ENCODE results near the gene HEATR1. TPM values are rescaled to one million over a fixed set of nuclear protein-coding genes. Genes with fewer than 3 reads are reported as not detected.
"Not testable (repeated sequence)": the region's sequence is repeated elsewhere in the genome, so short reads cannot be mapped to it uniquely, and the experiment has no call there.

The HEATR1 gene
- total and polyA plus RNA-seq, 2 donors: 7.1 to 17.7 TPM

GRCh38 chr1:236604905-236605806 is 840 bp upstream of the HEATR1 start:
- Histone ChIP-seq H3K27me3 (ENCODE audit: control insufficient read depth in 2 of 2, insufficient read depth in 1 of 2, low read length in 1 of 2) (peaks cover 0 to 4% of the 10 kb centered on the region in 2 donors), H3K4me3 (ENCODE audit: low read length in 2 of 2) (peak overlapping the region; percentile 75 to 83), H3K27ac (ENCODE audit: low read depth in 1 of 2, low read length in 1 of 2) (peak overlapping the region in 1 of 2 donors; percentile 54), H3K9me3 (ENCODE audit: control insufficient read depth in 2 of 2, insufficient read depth in 1 of 2, low read length in 1 of 2) (no peaks in the 10 kb centered on the region), H3K4me1 (ENCODE audit: control insufficient read depth in 2 of 2, insufficient read depth in 2 of 2, low read length in 2 of 2) (peaks cover 6 to 10% of the 10 kb centered on the region in 2 donors), H3K36me3 (ENCODE audit: control insufficient read depth in 2 of 2, insufficient read depth in 2 of 2, low read length in 1 of 2) (peaks cover 0 to 4% of the 10 kb centered on the region in 2 donors)
- WGBS: 74% methylated on average over 34 of the region's 34 CpGs
- DNase-seq (ENCODE audit: low read depth in 6 of 9, low spot score in 9 of 9): no peak

GRCh38 chr1:236602171-236602570 is 2.1 kb downstream of the HEATR1 start:
- Histone ChIP-seq H3K36me3 (ENCODE audit: control insufficient read depth in 2 of 2, insufficient read depth in 2 of 2, low read length in 1 of 2) (peaks cover 0 to 6% of the 10 kb centered on the region in 2 donors), H3K27ac (ENCODE audit: low read depth in 1 of 2, low read length in 1 of 2) (no peak overlapping the region), H3K9me3 (ENCODE audit: control insufficient read depth in 2 of 2, insufficient read depth in 1 of 2, low read length in 1 of 2) (no peaks in the 10 kb centered on the region), H3K4me3 (ENCODE audit: low read length in 2 of 2) (no peak overlapping the region), H3K4me1 (ENCODE audit: control insufficient read depth in 2 of 2, insufficient read depth in 2 of 2, low read length in 2 of 2) (peaks cover 6 to 10% of the 10 kb centered on the region in 2 donors), H3K27me3 (ENCODE audit: control insufficient read depth in 2 of 2, insufficient read depth in 1 of 2, low read length in 1 of 2) (no peaks in the 10 kb centered on the region)
- no peak for DNase-seq (ENCODE audit: low read depth in 6 of 9, low spot score in 9 of 9)

DNA sequence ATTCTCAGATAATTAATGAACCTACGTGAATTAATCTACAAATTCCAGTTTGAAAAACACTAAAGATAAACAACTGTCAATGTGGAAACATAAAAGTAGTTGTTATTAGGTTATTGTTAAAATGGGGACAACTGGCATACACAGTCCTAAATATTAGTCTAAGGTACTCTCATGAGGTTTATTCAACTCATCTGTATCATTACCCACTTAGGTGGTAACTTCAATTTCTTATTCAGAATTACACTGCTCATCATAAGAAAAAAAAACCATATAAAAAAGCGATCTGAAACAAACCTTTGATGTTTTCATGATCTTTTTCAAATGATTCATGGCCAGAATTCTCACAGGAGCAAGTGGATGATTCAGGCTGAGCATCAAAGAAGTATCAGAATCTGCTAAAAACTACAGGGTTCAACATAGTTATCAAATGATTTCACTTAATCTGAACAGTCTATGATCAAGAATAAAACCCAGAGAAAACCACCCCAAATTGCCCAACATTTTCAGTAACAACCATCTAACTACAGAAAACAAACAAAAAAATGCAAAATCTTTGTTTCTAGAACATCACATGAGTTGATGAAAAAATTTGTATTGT is 13.7 kb downstream of the HEATR1 start:
- no peaks in the 10 kb centered on the region for H3K4me1 ChIP-seq (ENCODE audit: control insufficient read depth in 2 of 2, insufficient read depth in 2 of 2, low read length in 2 of 2)
- H3K27me3 ChIP-seq (ENCODE audit: control insufficient read depth in 2 of 2, insufficient read depth in 1 of 2, low read length in 1 of 2): no peaks in the 10 kb centered on the region
- WGBS: 94% methylated on average over 2 of the region's 2 CpGs
- no peaks in the 10 kb centered on the region for H3K9me3 ChIP-seq (ENCODE audit: control insufficient read depth in 2 of 2, insufficient read depth in 1 of 2, low read length in 1 of 2)
- DNase-seq (ENCODE audit: low read depth in 6 of 9, low spot score in 9 of 9): no peak
- no peak overlapping the region for H3K27ac ChIP-seq (ENCODE audit: low read depth in 1 of 2, low read length in 1 of 2)
- H3K4me3 ChIP-seq (ENCODE audit: low read length in 2 of 2): no peak overlapping the region
- peaks cover 12 to 50% of the 10 kb centered on the region in 2 donors for H3K36me3 ChIP-seq (ENCODE audit: control insufficient read depth in 2 of 2, insufficient read depth in 2 of 2, low read length in 1 of 2)

DNA sequence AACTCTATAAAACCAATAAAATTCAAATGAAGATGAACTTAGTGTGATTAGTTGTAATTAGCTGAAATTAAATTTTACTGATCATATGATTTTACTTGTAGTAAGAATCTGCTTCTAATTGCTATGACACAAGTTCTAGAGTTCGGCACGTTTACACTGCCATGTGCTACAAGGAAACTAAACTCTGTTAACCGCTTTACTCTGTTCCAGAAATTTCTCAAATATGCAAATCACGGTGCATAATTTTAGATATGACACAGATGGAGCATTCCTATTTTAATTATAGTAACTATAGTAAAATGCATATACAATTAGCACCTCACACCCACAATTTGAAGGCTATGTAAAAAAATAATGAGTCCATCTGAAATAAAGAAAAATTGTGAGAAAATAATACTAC is 14.8 kb downstream of the HEATR1 start:
- Histone ChIP-seq H3K9me3 (ENCODE audit: control insufficient read depth in 2 of 2, insufficient read depth in 1 of 2, low read length in 1 of 2) (no peaks in the 10 kb centered on the region), H3K4me1 (ENCODE audit: control insufficient read depth in 2 of 2, insufficient read depth in 2 of 2, low read length in 2 of 2) (no peaks in the 10 kb centered on the region), H3K4me3 (ENCODE audit: low read length in 2 of 2) (no peak overlapping the region), H3K27ac (ENCODE audit: low read depth in 1 of 2, low read length in 1 of 2) (no peak overlapping the region), H3K36me3 (ENCODE audit: control insufficient read depth in 2 of 2, insufficient read depth in 2 of 2, low read length in 1 of 2) (peaks cover 14 to 43% of the 10 kb centered on the region in 2 donors), H3K27me3 (ENCODE audit: control insufficient read depth in 2 of 2, insufficient read depth in 1 of 2, low read length in 1 of 2) (no peaks in the 10 kb centered on the region)
- 97% methylated on average over 4 of the region's 4 CpGs for WGBS
- DNase-seq (ENCODE audit: low read depth in 6 of 9, low spot score in 9 of 9): no peak

- WGBS: 98% methylated on average over 2 of the region's 2 CpGs
- H3K36me3 ChIP-seq (ENCODE audit: control insufficient read depth in 2 of 2, insufficient read depth in 2 of 2, low read length in 1 of 2): peaks cover 15 to 50% of the 10 kb centered on the region in 2 donors
- no peak overlapping the region for H3K4me3 ChIP-seq (ENCODE audit: low read length in 2 of 2)
- no peak overlapping the region for H3K27ac ChIP-seq (ENCODE audit: low read depth in 1 of 2, low read length in 1 of 2)
- no peaks in the 10 kb centered on the region for H3K9me3 ChIP-seq (ENCODE audit: control insufficient read depth in 2 of 2, insufficient read depth in 1 of 2, low read length in 1 of 2)
- no peaks in the 10 kb centered on the region for H3K4me1 ChIP-seq (ENCODE audit: control insufficient read depth in 2 of 2, insufficient read depth in 2 of 2, low read length in 2 of 2)
- no peaks in the 10 kb centered on the region for H3K27me3 ChIP-seq (ENCODE audit: control insufficient read depth in 2 of 2, insufficient read depth in 1 of 2, low read length in 1 of 2)
- DNase-seq (ENCODE audit: low read depth in 6 of 9, low spot score in 9 of 9): no peak
These were observed 22.8 kb downstream of the HEATR1 start for GRCh38 chr1:236581528-236581927.

GRCh38 chr1:236580404-236580803 is 23.9 kb downstream of the HEATR1 start:
- H3K36me3 ChIP-seq (ENCODE audit: control insufficient read depth in 2 of 2, insufficient read depth in 2 of 2, low read length in 1 of 2): peaks cover 17 to 52% of the 10 kb centered on the region in 2 donors
- not testable (repeated sequence) for H3K9me3 ChIP-seq (ENCODE audit: control insufficient read depth in 2 of 2, insufficient read depth in 1 of 2, low read length in 1 of 2); H3K27ac ChIP-seq (ENCODE audit: low read depth in 1 of 2, low read length in 1 of 2); H3K4me1 ChIP-seq (ENCODE audit: control insufficient read depth in 2 of 2, insufficient read depth in 2 of 2, low read length in 2 of 2); DNase-seq (ENCODE audit: low read depth in 6 of 9, low spot score in 9 of 9); H3K4me3 ChIP-seq (ENCODE audit: low read length in 2 of 2); H3K27me3 ChIP-seq (ENCODE audit: control insufficient read depth in 2 of 2, insufficient read depth in 1 of 2, low read length in 1 of 2)
- 97% methylated on average over 3 of the region's 3 CpGs for WGBS

GRCh38 chr1:236578661-236579060 is 25.7 kb downstream of the HEATR1 start:
- Histone ChIP-seq H3K27me3 (ENCODE audit: control insufficient read depth in 2 of 2, insufficient read depth in 1 of 2, low read length in 1 of 2) (no peaks in the 10 kb centered on the region), H3K9me3 (ENCODE audit: control insufficient read depth in 2 of 2, insufficient read depth in 1 of 2, low read length in 1 of 2) (no peaks in the 10 kb centered on the region), H3K4me3 (ENCODE audit: low read length in 2 of 2) (no peak overlapping the region), H3K36me3 (ENCODE audit: control insufficient read depth in 2 of 2, insufficient read depth in 2 of 2, low read length in 1 of 2) (peaks cover 15 to 59% of the 10 kb centered on the region in 2 donors), H3K27ac (ENCODE audit: low read depth in 1 of 2, low read length in 1 of 2) (no peak overlapping the region), H3K4me1 (ENCODE audit: control insufficient read depth in 2 of 2, insufficient read depth in 2 of 2, low read length in 2 of 2) (no peaks in the 10 kb centered on the region)
- no peak for DNase-seq (ENCODE audit: low read depth in 6 of 9, low spot score in 9 of 9)
- 98% methylated on average over 3 of the region's 3 CpGs for WGBS

- H3K4me1 ChIP-seq (ENCODE audit: control insufficient read depth in 2 of 2, insufficient read depth in 2 of 2, low read length in 2 of 2); H3K27me3 ChIP-seq (ENCODE audit: control insufficient read depth in 2 of 2, insufficient read depth in 1 of 2, low read length in 1 of 2); H3K27ac ChIP-seq (ENCODE audit: low read depth in 1 of 2, low read length in 1 of 2); H3K4me3 ChIP-seq (ENCODE audit: low read length in 2 of 2); DNase-seq (ENCODE audit: low read depth in 6 of 9, low spot score in 9 of 9); H3K9me3 ChIP-seq (ENCODE audit: control insufficient read depth in 2 of 2, insufficient read depth in 1 of 2, low read length in 1 of 2): not testable (repeated sequence)
- H3K36me3 ChIP-seq (ENCODE audit: control insufficient read depth in 2 of 2, insufficient read depth in 2 of 2, low read length in 1 of 2): peaks cover 8 to 52% of the 10 kb centered on the region in 2 donors
- 91% methylated on average over 7 of the region's 7 CpGs for WGBS
These were observed 27.3 kb downstream of the HEATR1 start for GRCh38 chr1:236577041-236577440.

GRCh38 chr1:236576004-236576403 is 28.3 kb downstream of the HEATR1 start:
- 79% methylated on average over 2 of the region's 2 CpGs for WGBS
- no peaks in the 10 kb centered on the region for H3K4me1 ChIP-seq (ENCODE audit: control insufficient read depth in 2 of 2, insufficient read depth in 2 of 2, low read length in 2 of 2)
- no peaks in the 10 kb centered on the region for H3K27me3 ChIP-seq (ENCODE audit: control insufficient read depth in 2 of 2, insufficient read depth in 1 of 2, low read length in 1 of 2)
- no peak overlapping the region for H3K4me3 ChIP-seq (ENCODE audit: low read length in 2 of 2)
- H3K9me3 ChIP-seq (ENCODE audit: control insufficient read depth in 2 of 2, insufficient read depth in 1 of 2, low read length in 1 of 2): no peaks in the 10 kb centered on the region
- H3K36me3 ChIP-seq (ENCODE audit: control insufficient read depth in 2 of 2, insufficient read depth in 2 of 2, low read length in 1 of 2): peaks cover 13 to 57% of the 10 kb centered on the region in 2 donors
- no peak for DNase-seq (ENCODE audit: low read depth in 6 of 9, low spot score in 9 of 9)
- H3K27ac ChIP-seq (ENCODE audit: low read depth in 1 of 2, low read length in 1 of 2): no peak overlapping the region
